Amniotic stem cell (primary cell): Measurements from ENCODE around the gene SLC34A3.
"Not testable (repeated sequence)": the region's sequence is repeated elsewhere in the genome, so short reads cannot be mapped to it uniquely, and the experiment has no call there.

Source experiments
- DNase-seq: peaks from one replicate; lab custom pipeline; 2025; lab: John Stamatoyannopoulos, UW

SLC34A3 gene

GRCh38 chr9:137228968-137229896, 1.5 kb upstream of the SLC34A3 start:
- no peak for DNase-seq

GRCh38 chr9:137229903-137230704, 597 bp upstream of the SLC34A3 start:
- no peak for DNase-seq

- no peak for DNase-seq
Observed at GRCh38 chr9:137231372-137232039, 805 bp downstream of the SLC34A3 start.

DNA sequence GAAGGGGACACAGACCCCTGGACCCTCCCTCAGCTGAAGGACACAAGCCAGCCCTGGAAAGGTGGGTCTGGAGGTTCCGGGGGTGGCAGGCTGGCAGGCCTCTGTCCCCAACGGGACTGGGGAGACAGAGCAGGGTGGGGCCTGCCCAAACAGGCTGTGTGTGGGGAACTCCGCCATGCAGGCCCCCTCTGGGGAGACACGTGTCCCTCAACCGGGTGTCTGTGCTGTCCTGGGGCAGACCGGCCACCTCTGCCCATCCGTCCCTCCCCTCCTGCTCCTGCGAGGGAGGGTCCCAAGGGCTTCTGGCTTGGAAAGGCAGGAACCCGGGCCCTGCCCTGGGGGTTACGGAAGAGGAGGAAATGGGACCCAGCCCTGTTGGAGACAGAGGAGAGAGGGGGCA, 1.4 kb downstream of the SLC34A3 start:
- DNase-seq: no peak

- DNase-seq: no peak
Observed at GRCh38 chr9:137232510-137232909, 1.8 kb downstream of the SLC34A3 start.

DNA sequence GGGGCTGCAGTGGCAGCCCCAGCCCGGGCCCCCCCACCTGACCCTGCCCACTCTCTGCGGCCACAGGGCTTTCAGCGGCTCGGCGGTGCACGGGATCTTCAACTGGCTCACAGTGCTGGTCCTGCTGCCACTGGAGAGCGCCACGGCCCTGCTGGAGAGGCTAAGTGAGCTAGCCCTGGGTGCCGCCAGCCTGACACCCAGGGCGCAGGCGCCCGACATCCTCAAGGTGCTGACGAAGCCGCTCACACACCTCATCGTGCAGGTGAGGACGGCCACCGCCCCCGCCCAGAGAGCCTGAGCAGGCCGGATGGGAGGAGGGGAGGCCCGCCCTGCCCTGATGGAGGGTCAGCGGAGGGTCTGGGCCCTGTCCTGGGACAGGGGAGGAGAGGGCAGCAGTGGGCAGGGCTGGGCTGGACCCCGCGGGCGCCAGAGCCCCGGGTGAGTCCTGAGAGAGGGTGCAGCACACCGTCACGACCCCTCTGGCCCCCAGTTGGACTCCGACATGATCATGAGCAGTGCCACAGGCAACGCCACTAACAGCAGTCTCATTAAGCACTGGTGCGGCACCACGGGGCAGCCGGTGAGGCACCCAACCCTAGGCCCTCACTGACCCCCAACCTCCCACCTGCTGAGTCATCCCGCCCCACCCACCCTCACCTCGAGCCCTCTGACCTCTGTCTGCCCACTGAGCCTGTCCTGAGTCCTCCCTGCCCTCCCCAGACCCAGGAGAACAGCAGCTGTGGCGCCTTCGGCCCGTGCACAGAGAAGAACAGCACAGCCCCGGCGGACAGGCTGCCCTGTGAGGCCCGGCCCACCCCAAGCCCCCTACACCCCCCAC, 2.7 kb downstream of the SLC34A3 start:
- DNase-seq: no peak

DNA sequence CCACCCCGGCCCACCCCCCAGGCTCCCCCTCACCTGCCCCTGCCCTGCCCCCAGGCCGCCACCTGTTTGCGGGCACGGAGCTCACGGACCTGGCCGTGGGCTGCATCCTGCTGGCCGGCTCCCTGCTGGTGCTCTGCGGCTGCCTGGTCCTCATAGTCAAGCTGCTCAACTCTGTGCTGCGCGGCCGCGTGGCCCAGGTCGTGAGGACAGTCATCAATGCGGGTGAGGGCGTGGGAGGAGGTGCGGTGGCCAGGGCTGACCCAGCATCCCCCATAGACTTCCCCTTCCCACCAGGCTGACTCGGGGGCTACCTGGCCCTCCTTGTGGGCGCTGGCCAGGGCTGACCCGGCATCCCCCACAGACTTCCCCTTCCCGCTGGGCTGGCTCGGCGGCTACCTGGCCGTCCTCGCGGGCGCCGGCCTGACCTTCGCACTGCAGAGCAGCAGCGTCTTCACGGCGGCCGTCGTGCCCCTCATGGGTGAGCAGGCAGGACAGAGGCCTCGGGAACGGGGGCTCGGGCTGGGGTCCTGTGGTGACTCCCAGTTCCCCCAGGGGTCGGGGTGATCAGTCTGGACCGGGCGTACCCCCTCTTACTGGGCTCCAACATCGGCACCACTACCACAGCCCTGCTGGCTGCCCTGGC, 3.5 kb downstream of the SLC34A3 start:
- DNase-seq: no peak

DNA sequence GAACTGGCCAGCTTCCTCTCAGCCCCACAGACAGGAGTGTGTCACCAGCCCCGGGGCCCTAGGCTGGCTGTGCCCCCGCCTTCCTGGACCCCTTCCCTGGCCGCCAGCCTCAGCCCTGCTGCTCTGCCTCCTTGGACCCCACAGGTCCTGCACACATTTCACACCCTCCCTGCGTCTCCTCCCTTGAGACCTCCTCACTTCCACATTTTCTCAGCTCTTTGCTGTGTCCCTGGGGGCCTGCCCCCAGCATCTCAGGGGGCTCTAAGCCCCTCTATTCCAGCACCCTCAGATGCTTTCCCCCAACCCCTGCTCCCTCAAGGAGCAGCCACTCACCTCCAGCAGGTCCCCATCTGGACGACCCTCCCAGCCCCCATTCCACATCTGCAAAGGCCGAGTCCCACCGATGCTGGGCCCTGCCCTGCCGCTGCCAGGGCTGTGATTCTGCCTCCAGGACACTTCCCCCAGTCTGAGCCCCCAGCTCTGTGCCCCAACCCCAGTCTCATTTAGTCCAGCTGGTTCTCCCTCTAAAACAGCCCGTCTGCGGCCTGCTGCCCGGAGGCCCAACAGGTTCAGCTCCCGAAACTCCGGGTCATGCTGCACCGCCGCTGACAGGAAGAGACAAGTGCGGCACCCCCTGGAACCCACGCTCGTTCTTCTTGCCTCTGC, 4.2 kb downstream of the SLC34A3 start:
- no peak for DNase-seq

DNA sequence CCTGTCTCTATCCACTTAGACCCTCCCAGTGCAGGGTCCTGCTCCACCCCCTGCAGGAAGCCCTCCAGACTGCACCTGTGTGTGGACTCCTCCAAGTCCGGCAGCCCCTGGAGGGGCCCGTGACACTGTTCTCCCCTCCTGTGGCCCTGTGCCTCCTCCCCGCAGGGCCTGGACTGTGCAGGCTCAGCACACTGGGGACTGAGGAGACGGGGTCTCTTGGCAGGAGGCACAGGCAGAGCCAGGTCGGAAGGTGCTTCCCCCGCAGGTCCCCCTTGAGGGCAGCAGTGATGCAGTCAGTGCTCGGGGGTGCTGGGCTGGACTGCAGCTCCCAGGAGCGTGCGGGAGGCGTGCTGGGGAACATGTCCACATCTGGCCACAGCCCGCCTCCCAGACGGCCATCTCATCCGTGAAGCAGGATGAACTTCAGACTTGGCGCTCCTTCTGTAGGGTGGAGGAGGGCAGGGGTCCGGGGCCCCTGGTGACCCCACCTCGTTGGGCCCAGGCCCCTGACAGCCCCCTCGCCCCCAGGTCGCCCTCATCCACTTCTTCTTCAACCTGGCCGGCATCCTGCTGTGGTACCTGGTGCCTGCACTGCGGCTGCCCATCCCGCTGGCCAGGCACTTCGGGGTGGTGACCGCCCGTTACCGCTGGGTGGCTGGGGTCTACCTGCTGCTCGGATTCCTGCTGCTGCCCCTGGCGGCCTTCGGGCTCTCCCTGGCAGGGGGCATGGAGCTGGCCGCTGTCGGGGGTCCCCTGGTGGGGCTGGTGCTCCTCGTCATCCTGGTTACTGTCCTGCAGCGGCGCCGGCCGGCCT, 4.9 kb downstream of the SLC34A3 start:
- DNase-seq: no peak

DNA sequence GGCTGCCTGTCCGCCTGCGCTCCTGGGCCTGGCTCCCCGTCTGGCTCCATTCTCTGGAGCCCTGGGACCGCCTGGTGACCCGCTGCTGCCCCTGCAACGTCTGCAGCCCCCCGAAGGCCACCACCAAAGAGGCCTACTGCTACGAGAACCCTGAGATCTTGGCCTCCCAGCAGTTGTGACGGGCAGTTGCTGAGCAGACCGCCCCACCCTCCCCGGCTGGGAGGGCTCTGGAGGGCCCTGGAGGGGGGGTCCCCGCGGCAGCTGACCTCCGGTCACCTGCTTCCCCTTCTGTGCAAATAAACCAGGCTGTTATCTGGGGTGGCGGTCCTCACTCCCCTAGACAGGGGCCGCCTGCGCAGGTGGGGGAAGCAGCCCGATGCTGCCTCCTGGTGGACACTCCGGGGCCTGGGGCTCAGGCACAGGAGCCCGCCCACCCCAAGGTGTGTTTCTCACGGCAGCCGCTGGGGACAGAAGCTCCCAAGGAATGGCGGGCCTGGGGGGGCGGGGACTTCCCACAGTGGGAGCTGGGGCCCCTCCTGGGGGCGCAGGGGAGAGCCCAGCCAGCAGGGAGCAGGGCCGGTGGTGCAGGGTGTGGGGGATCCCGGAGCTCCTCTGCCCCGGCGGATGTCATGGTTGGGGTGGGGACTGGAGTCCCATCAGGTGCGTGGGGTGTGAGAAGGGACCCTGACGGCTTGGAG, 5.7 kb downstream of the SLC34A3 start:
- DNase-seq: peak; percentile 56

DNA sequence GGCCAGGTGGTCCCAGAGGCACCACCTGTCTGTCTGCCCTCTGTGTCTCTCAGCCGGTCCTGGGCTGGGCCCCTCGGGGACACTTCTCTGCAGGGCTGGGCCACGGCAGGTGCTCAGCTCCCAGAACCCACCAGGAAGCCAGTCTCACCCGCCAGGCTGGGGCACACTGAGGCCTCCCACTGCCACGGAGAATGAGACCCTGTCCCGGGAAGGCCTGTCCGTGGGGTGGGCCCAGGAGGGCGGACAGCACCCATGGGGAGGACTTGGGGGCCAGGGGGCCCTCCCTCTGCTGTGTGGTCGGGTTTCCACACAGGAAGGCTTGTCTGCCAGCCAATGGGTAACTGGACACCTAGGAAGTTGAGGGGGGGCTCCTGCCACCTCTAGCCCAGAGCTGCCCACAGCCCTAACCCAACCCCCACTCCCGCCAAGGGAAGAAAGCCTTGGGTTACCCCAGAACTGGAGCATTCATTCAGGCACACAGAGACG, 6.3 kb downstream of the SLC34A3 start:
- no peak for DNase-seq

DNA sequence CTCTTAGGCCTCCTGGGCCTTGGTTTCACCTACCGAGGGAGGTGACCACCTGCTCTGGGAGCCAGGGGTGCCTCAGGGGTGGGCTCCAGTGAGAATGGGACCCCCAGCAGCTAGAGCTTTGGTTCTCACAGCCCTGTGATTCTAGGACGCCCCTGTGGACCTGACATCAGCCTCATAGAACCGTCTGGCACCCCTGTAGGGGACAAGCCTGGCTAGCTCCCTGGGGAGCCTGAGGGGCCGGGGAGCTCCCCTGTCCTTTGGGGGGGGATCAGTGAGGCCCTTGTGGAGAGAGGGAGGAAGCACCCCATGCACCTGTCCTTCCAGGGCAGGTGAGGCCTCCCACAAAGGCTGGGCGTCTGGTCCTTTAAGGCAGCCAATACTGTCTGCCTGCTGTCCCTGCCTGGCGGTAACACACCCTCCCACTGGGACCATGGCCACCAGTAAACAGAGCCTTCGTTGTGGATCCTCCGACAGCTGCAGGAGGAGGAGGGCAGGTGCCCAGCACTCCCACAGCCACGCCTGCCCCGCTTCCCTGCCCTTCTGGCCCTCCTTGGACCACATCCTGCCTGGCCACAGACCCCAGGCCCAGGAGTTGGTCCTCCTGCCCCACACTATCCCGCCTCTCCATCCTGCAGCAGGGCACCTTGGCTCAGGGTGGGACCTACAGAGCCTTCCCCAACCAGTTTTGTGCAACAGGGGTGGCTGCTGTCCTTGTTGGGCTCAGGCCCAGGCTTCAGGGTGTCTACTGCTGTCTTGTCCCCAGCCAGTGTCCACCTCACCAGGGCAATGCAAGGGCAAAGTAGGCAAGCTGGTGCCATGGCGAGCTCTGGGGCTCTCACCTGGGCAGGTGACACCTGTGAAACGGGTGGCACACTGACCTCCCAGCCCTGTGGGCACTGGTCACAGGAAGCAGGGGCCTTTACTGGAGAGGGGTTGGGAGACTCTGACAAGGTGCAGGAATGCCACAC, 7.3 kb downstream of the SLC34A3 start:
- DNase-seq: no peak

DNA sequence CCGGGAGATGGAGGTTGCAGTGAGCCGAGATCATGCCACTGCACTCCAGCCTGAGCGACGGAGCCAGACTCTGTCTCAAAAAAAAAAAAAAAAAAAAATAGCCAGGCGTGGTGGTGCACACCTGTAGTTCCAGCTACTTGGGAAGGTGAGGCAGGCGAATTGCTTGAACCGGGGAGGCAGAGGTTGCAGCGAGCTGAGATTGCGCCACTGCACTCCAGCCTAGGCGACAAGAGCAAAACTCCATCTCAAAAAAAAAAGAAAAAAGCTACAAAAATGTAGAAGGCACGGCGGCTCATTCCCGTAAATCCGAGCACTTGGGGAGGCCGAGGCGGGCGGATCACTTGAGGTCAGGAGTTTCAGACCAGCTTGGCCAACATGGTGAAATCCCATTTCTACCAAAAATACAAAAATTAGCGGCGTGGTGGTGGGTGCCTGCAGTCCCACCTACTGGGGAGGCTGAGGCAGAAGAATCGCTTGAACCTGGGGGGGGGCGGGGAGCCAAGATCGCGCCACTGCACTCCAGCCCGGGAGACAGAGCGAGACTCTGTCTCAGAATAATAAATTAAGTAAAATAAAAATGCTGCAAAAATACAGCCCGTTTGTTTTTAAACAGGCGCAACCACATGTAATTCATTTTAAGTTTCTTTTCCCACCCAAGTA, 9.0 kb downstream of the SLC34A3 start:
- DNase-seq: not testable (repeated sequence)

DNA sequence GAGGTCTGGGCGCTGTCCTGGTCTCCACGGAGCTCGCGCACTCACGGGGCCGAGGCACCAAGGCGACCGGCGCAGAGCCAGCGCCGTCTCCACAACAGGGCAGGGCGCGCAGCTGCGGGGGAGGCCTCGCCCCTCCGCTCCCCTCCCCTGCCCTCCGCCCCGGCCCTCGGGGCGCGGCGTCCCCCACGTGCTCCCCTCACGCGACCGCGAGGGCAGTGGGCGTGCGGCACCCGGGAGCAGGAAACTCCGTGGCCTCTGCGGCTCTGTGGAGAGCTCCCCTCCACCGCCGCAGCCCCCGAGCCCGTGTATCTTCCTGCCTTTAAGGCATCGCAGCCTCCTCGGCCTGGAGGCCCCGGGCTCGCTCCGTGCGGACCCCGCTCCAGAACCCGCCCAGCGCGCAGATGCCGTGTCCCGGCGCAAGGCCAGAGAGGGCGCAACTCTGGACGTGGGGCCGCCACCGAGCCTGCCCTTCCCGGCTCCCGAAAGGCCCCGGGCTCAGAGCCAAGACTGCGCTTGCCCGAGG, 9.7 kb downstream of the SLC34A3 start:
- peak; percentile 45 for DNase-seq

DNA sequence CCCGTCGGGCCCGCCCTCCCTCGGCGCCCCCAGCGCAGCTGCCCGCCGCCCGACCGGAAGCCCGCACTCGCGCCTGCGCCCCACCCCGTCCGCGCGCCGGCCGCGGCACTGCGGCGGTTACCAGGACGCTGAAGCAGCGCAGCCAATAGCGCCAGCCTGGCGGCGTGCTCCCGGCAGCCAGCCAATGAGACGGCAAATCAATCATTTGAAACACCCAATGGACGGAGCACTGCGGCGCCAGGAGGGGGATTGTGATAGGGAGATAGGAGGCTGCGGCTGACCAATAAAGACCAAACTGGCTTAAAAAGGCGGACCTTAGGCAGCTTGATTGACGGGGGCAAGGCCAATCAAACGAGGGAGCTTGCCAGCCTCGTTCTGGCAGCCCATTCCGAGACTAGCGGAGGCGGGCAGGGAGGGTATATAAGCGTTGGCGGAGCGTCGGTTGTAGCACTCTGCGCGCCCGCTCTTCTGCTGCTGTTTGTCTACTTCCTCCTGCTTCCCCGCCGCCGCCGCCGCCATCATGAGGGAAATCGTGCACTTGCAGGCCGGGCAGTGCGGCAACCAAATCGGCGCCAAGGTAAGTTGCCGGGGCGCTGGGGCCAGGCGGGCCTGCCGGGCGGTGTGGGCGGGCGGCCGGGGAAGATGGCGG, 10.3 kb downstream of the SLC34A3 start, which contains the start of gene TUBB4B:
Gene TUBB4B (plus strand): TSS at position 447 of the 649 bp plus-strand sequence. CDS start 74 bp downstream, at position 521.
- peak; percentile 99 for DNase-seq
